ENCODE results near the gene TNFRSF21. TPM values are rescaled to one million over a fixed set of nuclear protein-coding genes. Genes with fewer than 3 reads are reported as not detected.
"Not testable (repeated sequence)": the region's sequence is repeated elsewhere in the genome, so short reads cannot be mapped to it uniquely, and the experiment has no call there.

Gene TNFRSF21
- total RNA-seq, 1 donor from 2014 or later, result 55.7 TPM

GRCh38 chr6:47323887-47324286 lies 14.2 kb upstream of the TNFRSF21 start:
- no peak for DNase-seq (ENCODE audit: low spot score)

GRCh38 chr6:47323321-47323720 lies 13.6 kb upstream of the TNFRSF21 start:
- DNase-seq (ENCODE audit: low spot score), result no peak

- no peak for DNase-seq (ENCODE audit: low spot score)
These were observed 11.9 kb upstream of the TNFRSF21 start for GRCh38 chr6:47321577-47321976.

- no peak for DNase-seq (ENCODE audit: low spot score)
These were observed 10.2 kb upstream of the TNFRSF21 start for GRCh38 chr6:47319867-47320266.

GRCh38 chr6:47319382-47319781 lies 9.7 kb upstream of the TNFRSF21 start:
- no peak for DNase-seq (ENCODE audit: low spot score)

- DNase-seq (ENCODE audit: low spot score), result no peak
These were observed 8.7 kb upstream of the TNFRSF21 start for GRCh38 chr6:47318236-47318989.

- not testable (repeated sequence) for DNase-seq (ENCODE audit: low spot score)
These were observed 5.5 kb upstream of the TNFRSF21 start for GRCh38 chr6:47315181-47315580.

- no peak for DNase-seq (ENCODE audit: low spot score)
These were observed 401 bp upstream of the TNFRSF21 start for GRCh38 chr6:47310131-47310480.

- DNase-seq (ENCODE audit: low spot score), result no peak
These were observed 984 bp downstream of the TNFRSF21 start for GRCh38 chr6:47308552-47309290.

- DNase-seq (ENCODE audit: low spot score), result no peak
These were observed 1.5 kb downstream of the TNFRSF21 start for GRCh38 chr6:47308198-47308517.

- no peak for DNase-seq (ENCODE audit: low spot score)
These were observed 2.1 kb downstream of the TNFRSF21 start for GRCh38 chr6:47307362-47308197.

- DNase-seq (ENCODE audit: low spot score), result no peak
These were observed 2.8 kb downstream of the TNFRSF21 start for GRCh38 chr6:47306887-47307286.

GRCh38 chr6:47303861-47304260 lies 5.8 kb downstream of the TNFRSF21 start:
- DNase-seq (ENCODE audit: low spot score), result no peak

- DNase-seq (ENCODE audit: low spot score), result no peak
These were observed 6.4 kb downstream of the TNFRSF21 start for GRCh38 chr6:47303342-47303741.

- DNase-seq (ENCODE audit: low spot score), result no peak
These were observed 7.7 kb downstream of the TNFRSF21 start for GRCh38 chr6:47302043-47302442.

- DNase-seq (ENCODE audit: low spot score), result no peak
These were observed 8.3 kb downstream of the TNFRSF21 start for GRCh38 chr6:47301441-47301840.

- DNase-seq (ENCODE audit: low spot score), result no peak
These were observed 9.3 kb downstream of the TNFRSF21 start for GRCh38 chr6:47300417-47300816.

- DNase-seq (ENCODE audit: low spot score), result no peak
These were observed 9.7 kb downstream of the TNFRSF21 start for GRCh38 chr6:47299965-47300364.

- DNase-seq (ENCODE audit: low spot score), result no peak
These were observed 11.2 kb downstream of the TNFRSF21 start for GRCh38 chr6:47298475-47298874.

- no peak for DNase-seq (ENCODE audit: low spot score)
These were observed 14.7 kb downstream of the TNFRSF21 start for GRCh38 chr6:47294990-47295389.

GRCh38 chr6:47292944-47293343 lies 16.8 kb downstream of the TNFRSF21 start:
- no peak for DNase-seq (ENCODE audit: low spot score)

GRCh38 chr6:47292027-47292426 lies 17.7 kb downstream of the TNFRSF21 start:
- DNase-seq (ENCODE audit: low spot score), result no peak

Measured in mesenteric fat pad (tissue), 1 donor.